ENCODE results near the gene GTPBP3. TPM values are rescaled to one million over a fixed set of nuclear protein-coding genes. Genes with fewer than 3 reads are reported as not detected.

The GTPBP3 gene
- total and polyA plus RNA-seq, 9 of the 15 experiments (the other 6 are each of a cell fraction or from before 2014, with no cell fraction given), result 4.9 to 124 (median 22.6) TPM

GRCh38 chr19:17351815-17352435 lies 14.6 kb downstream of the GTPBP3 start (continued):
- TF ChIP-seq MAX (CRISPR knock-in tag; IDR thresholded peaks at IDR 0.05), result peak; percentile 79
- no peak for TF ChIP-seq ZBTB5 (IDR thresholded peaks at IDR 0.05)
- no peak for TF ChIP-seq NFATC3 (IDR thresholded peaks at IDR 0.05)
- peak; percentile 100 for TF ChIP-seq CREB1 (IDR thresholded peaks at IDR 0.05)
- TF ChIP-seq CREB1 (CRISPR knock-in tag; IDR thresholded peaks at IDR 0.05), result peak; percentile 100
- no peak for TF ChIP-seq PCBP1 (IDR thresholded peaks at IDR 0.05; ENCODE audit: low read depth, low read length, poor library complexity, severe bottlenecking)
- no peak for TF ChIP-seq GATA2 (CRISPR knock-in tag; IDR thresholded peaks at IDR 0.05)
- TF ChIP-seq MEF2D (tag; conservative IDR thresholded peaks at IDR 0.05; ENCODE audit: low read depth), result 0 out of 2 replicates have a peak, but pooled peaks have one; percentile 26
- TF ChIP-seq GABPB2 (CRISPR knock-in tag; conservative IDR thresholded peaks at IDR 0.05), result no peak
- peak in 1 of 2 experiments; percentile 57; a peak in 2 of 4 replicates for TF ChIP-seq ZNF318 (IDR thresholded peaks at IDR 0.05; ENCODE audit: borderline replicate concordance in 1 of 2, low read depth in 1 of 2)
- peak; percentile 29; the same call in 1 of the 2 replicates for TF ChIP-seq BCOR (IDR thresholded peaks at IDR 0.05)
- TF ChIP-seq BMI1 (IDR thresholded peaks at IDR 0.05; ENCODE audit: low read length), result no peak
- no peak for TF ChIP-seq ZNF232 (CRISPR knock-in tag; IDR thresholded peaks at IDR 0.05)
- TF ChIP-seq CBX8 (IDR thresholded peaks at IDR 0.05; ENCODE audit: borderline replicate concordance, extremely low read depth, low read depth, low read length, poor library complexity, severe bottlenecking), result no peak
- TF ChIP-seq PRMT5 (CRISPR knock-in tag; IDR thresholded peaks at IDR 0.05), result no peak
- TF ChIP-seq CREB5 (CRISPR knock-in tag; IDR thresholded peaks at IDR 0.05), result no peak
